Lower leg skin (tissue), 4 donors: ENCODE results near the gene SMIM30. TPM values are rescaled to one million over a fixed set of nuclear protein-coding genes. Genes with fewer than 3 reads are reported as not detected.

ENCODE experiments used
- DNase-seq, 2 donors: peaks; one replicate each; pipeline ENCODE4 v3.0.0-alpha.2; 2019; ENCODE audit warnings: low spot score in 2 of 2
- H3K4me3 ChIP-seq: fragments of 200-600 bp; sonication (generic); 2 replicates; pipeline ENCODE4 v1.5.1; 2017; ENCODE audit warnings: mild to moderate bottlenecking, low read depth; ENCODE audit not compliant: poor library complexity, severe bottlenecking
- CTCF ChIP-seq, 3 donors: fragments of 450-650 bp; IDR thresholded peaks; one replicate each; pipeline ENCODE4 v1.5.1; 2016; ENCODE audit warnings: antibody characterized with exemption in 3 of 3, mild to moderate bottlenecking in 3 of 3, moderate library complexity in 2 of 3
- POLR2A ChIP-seq, 2 donors: fragments of 450-650 bp; IDR thresholded peaks; one replicate each; pipeline ENCODE4 v1.6.1; 2016 to 2017; ENCODE audit warnings: antibody characterized with exemption in 2 of 2, mild to moderate bottlenecking in 1 of 2, moderate library complexity in 1 of 2
- WGBS, 2 donors: methylation state at CpG; one replicate each; pipeline ENCODE4 v1.1.5; 2018; 5-methylcytosine and 5-hydroxymethylcytosine counted together
- intact Hi-C: fragments of 100-400 bp; cut with DNase I; formaldehyde crosslinking; loops from one replicate; pipeline ENCODE4 v1.15.0; 2023; ENCODE audit warnings: low total_unique reads
- total RNA-seq, 4 donors: library from RNA; depleted of rRNA; stranded (reverse); fragments of >200 nt; gene quantifications; one replicate each; pipeline ENCODE4 v1.1.0, GENCODE V29; 2016

The SMIM30 gene
- total RNA-seq, 4 donors from 2014 or later: 9.1 to 25.6 (median 19.0) TPM

- no peak for DNase-seq
- intact Hi-C loops: no loop called here
- 77 to 85% methylated on average over 2 of the region's 2 CpGs for WGBS, 2 donors
- no peak overlapping the region for H3K4me3 ChIP-seq
- TF ChIP-seq POLR2A (IDR thresholded peaks at IDR 0.05) (no peak), CTCF (IDR thresholded peaks at IDR 0.05) (no peak)
Measured at GRCh38 chr7:113137241-113137640, 18.9 kb upstream of the SMIM30 start.

GRCh38 chr7:113134025-113134424, 15.7 kb upstream of the SMIM30 start:
- TF ChIP-seq CTCF (IDR thresholded peaks at IDR 0.05) (no peak), POLR2A (IDR thresholded peaks at IDR 0.05) (no peak)
- DNase-seq: no peak
- WGBS, 2 donors: 87 to 92% methylated on average over 1 of the region's 1 CpG
- H3K4me3 ChIP-seq: no peak overlapping the region
- intact Hi-C loops: no loop called here

- no peak for DNase-seq
- WGBS, 2 donors: 82 to 83% methylated on average over 2 of the region's 2 CpGs
- TF ChIP-seq POLR2A (IDR thresholded peaks at IDR 0.05) (no peak), CTCF (IDR thresholded peaks at IDR 0.05) (no peak)
- intact Hi-C loops: no loop called here
- no peak overlapping the region for H3K4me3 ChIP-seq
Measured at GRCh38 chr7:113131367-113131766, 13.0 kb upstream of the SMIM30 start.

- 57 to 62% methylated on average over 1 of the region's 1 CpG for WGBS, 2 donors
- no peak for TF ChIP-seq CTCF (IDR thresholded peaks at IDR 0.05)
- TF ChIP-seq POLR2A (IDR thresholded peaks at IDR 0.05): no peak
- intact Hi-C loops: no loop called here
- no peak for DNase-seq
- no peak overlapping the region for H3K4me3 ChIP-seq
Measured at GRCh38 chr7:113128031-113128430, 9.7 kb upstream of the SMIM30 start.

GRCh38 chr7:113125728-113126127, 7.4 kb upstream of the SMIM30 start:
- WGBS, 2 donors: 84% methylated on average over 2 of the region's 2 CpGs
- DNase-seq: no peak
- TF ChIP-seq POLR2A (IDR thresholded peaks at IDR 0.05) (no peak), CTCF (IDR thresholded peaks at IDR 0.05) (no peak)
- H3K4me3 ChIP-seq: no peak overlapping the region
- intact Hi-C loops: no loop called here

GRCh38 chr7:113122744-113123143, 4.4 kb upstream of the SMIM30 start:
- H3K4me3 ChIP-seq: no peak overlapping the region
- intact Hi-C loops: no loop called here
- no peak for DNase-seq
- TF ChIP-seq CTCF (IDR thresholded peaks at IDR 0.05) (no peak), POLR2A (IDR thresholded peaks at IDR 0.05) (no peak)
